HepG2 (cell line): ENCODE results near the gene CCDC158. TPM values are rescaled to one million over a fixed set of nuclear protein-coding genes. Genes with fewer than 3 reads are reported as not detected.

ENCODE experiments used
- ATF1 ChIP-seq: IDR thresholded peaks from 2 replicates; pipeline ENCODE4 v1.6.1; 2016; ENCODE audit warnings: mild to moderate bottlenecking, control low read depth
- BRCA1 ChIP-seq: sonication (generic); formaldehyde crosslinking; IDR thresholded peaks from 2 replicates; pipeline ENCODE4 v1.4.0; 2020; ENCODE audit warnings: missing genetic modification reagents
- HDAC6 ChIP-seq: fragments of 200-600 bp; sonication (generic); IDR thresholded peaks from 2 replicates; pipeline ENCODE4 v1.7.0; 2017; ENCODE audit warnings: mild to moderate bottlenecking, antibody characterized with exemption, low read length, low read depth
- HMGA1 ChIP-seq: sonication (generic); formaldehyde crosslinking; conservative IDR thresholded peaks from 2 replicates; pipeline ENCODE4 v1.4.0; 2020; ENCODE audit warnings: missing genetic modification reagents
- MAFK ChIP-seq, 2 experiments: IDR thresholded peaks in 1 of 2; conservative IDR thresholded peaks in 1 of 2; 2 replicates each; pipeline ENCODE4 v1.6.1; 2011; ENCODE audit warnings: improper control_type of control experiment in 2 of 2, low read length in 2 of 2
- MIER3 ChIP-seq: IDR thresholded peaks from 2 replicates; pipeline ENCODE4 v1.6.1; 2016; ENCODE audit warnings: missing compliant biosample characterization, borderline replicate concordance
- MIXL1 ChIP-seq: IDR thresholded peaks from 2 replicates; pipeline ENCODE4 v1.6.1; 2016
- RXRB ChIP-seq: IDR thresholded peaks from 2 replicates; pipeline ENCODE4 v1.6.1; 2016; ENCODE audit warnings: borderline replicate concordance, missing genetic modification reagents, missing compliant biosample characterization
- THAP11 ChIP-seq: IDR thresholded peaks from 2 replicates; pipeline ENCODE4 v1.6.1; 2016; ENCODE audit warnings: missing biosample characterization, missing genetic modification reagents
- ZNF205 ChIP-seq: IDR thresholded peaks from 2 replicates; pipeline ENCODE4 v1.6.1; 2018; ENCODE audit warnings: missing biosample characterization, missing genetic modification reagents
- ZNF225 ChIP-seq: sonication (generic); formaldehyde crosslinking; IDR thresholded peaks from 2 replicates; pipeline ENCODE4 v1.4.0; 2020; ENCODE audit warnings: mild to moderate bottlenecking, missing genetic modification reagents
- ZNF230 ChIP-seq: sonication (generic); formaldehyde crosslinking; IDR thresholded peaks from 2 replicates; pipeline ENCODE4 v1.4.0; 2020; ENCODE audit warnings: mild to moderate bottlenecking, missing genetic modification reagents
- ZNF879 ChIP-seq: sonication (generic); formaldehyde crosslinking; IDR thresholded peaks from 2 replicates; pipeline ENCODE4 v1.8.1; 2023; ENCODE audit warnings: missing genetic modification reagents
- polyA plus RNA-seq, 8 experiments: library from polyadenylated mRNA; depleted of rRNA in 3 of 8; stranded (reverse) in 7 of 8; unstranded in 1 of 8; fragments of >200 nt; fragmentation: Illumina TruSeq in 4 of 8; extraction: Trizol in 4 of 8; gene quantifications; 2 replicates each; pipeline versions ENCODE4 v1.2.1 to v1.2.3, GENCODE V29; 2011 to 2016; ENCODE audit warnings: low read depth in 4 of 8, missing spikeins in 1 of 8, mixed read lengths in 1 of 8; ENCODE audit not compliant: insufficient read depth in 1 of 8
- total RNA-seq, 5 experiments: library from RNA; depleted of rRNA; stranded (reverse); fragments of >200 nt; fragmentation: Illumina TruSeq; extraction: Trizol; gene quantifications; 2 replicates each; pipeline ENCODE4 v1.2.3, GENCODE V29; 2016; ENCODE audit warnings: low read depth in 1 of 5
- TF ChIP-seq, protein P1 (sequence below): sonication (generic); formaldehyde crosslinking; IDR thresholded peaks from 2 replicates; pipeline ENCODE4 v1.9.0; 2022; ENCODE audit warnings: low read depth, missing genetic modification reagents
- TF ChIP-seq, protein P2 (sequence below): IDR thresholded peaks from 2 replicates; pipeline ENCODE4 v1.6.1; 2016; ENCODE audit warnings: missing biosample characterization, missing genetic modification reagents, low read depth
- TF ChIP-seq, protein P3 (sequence below): sonication (generic); formaldehyde crosslinking; IDR thresholded peaks from 2 replicates; pipeline ENCODE4 v1.4.0; 2020; ENCODE audit warnings: mild to moderate bottlenecking, missing genetic modification reagents
- TF ChIP-seq, protein P4 (sequence below): sonication (generic); formaldehyde crosslinking; IDR thresholded peaks from 2 replicates; pipeline ENCODE4 v1.5.0; 2020; ENCODE audit warnings: mild to moderate bottlenecking, missing genetic modification reagents
- TF ChIP-seq, protein P5 (sequence below): sonication (generic); formaldehyde crosslinking; IDR thresholded peaks from 2 replicates; pipeline ENCODE4 v1.4.0; 2020; ENCODE audit warnings: missing genetic modification reagents
- TF ChIP-seq, protein P6 (sequence below): sonication (generic); formaldehyde crosslinking; IDR thresholded peaks from 2 replicates; pipeline ENCODE4 v1.4.0; 2020; ENCODE audit warnings: missing genetic modification reagents

Gene CCDC158
- total and polyA plus RNA-seq, 2 of the 13 experiments (the other 11 are each of a cell fraction or from before 2014, with no cell fraction given) = not detected

DNA sequence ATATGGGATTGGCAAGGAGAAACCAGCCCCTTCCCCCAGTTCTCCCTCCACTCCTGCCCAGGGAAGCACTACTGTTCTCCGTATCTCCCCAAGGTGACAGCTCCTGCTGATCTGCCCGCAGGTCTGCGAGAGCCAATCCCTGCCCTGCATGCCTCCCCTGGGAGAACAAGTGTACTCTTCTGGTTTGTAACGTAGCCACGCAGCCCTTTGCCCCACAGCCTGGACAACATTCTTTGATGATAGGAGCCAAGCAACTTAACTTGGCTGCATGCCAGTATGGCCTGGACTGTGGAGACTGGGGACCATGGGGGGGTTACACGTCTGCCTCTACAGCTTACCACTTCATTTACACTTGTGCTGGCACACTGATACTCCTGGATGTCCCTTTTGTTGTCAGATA, 112.4 kb downstream of the CCDC158 start (continued):
- TF ChIP-seq, protein P1, sequence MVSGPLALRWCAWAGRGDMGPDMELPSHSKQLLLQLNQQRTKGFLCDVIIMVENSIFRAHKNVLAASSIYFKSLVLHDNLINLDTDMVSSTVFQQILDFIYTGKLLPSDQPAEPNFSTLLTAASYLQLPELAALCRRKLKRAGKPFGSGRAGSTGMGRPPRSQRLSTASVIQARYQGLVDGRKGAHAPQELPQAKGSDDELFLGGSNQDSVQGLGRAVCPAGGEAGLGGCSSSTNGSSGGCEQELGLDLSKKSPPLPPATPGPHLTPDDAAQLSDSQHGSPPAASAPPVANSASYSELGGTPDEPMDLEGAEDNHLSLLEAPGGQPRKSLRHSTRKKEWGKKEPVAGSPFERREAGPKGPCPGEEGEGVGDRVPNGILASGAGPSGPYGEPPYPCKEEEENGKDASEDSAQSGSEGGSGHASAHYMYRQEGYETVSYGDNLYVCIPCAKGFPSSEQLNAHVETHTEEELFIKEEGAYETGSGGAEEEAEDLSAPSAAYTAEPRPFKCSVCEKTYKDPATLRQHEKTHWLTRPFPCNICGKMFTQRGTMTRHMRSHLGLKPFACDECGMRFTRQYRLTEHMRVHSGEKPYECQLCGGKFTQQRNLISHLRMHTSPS (CRISPR knock-in tag) = peak; percentile 63; the same call in 1 of the 2 replicates
- TF ChIP-seq HDAC6 (no peak), THAP11 (CRISPR knock-in tag) (0 out of 2 replicates have a peak, but pooled peaks have one; percentile 41), BRCA1 (CRISPR knock-in tag) (no peak), MIXL1 (CRISPR knock-in tag) (no peak), ATF1 (no peak), ZNF879 (no peak), MIER3 (CRISPR knock-in tag) (peak; percentile 32; the same call in 1 of the 2 replicates), RXRB (CRISPR knock-in tag) (peak; percentile 90), MAFK (conservative IDR thresholded peaks at IDR 0.05 in 1 of 2, IDR thresholded peaks at IDR 0.05 in 1 of 2; ENCODE audit: low read length in 2 of 2) (no peak), HMGA1 (CRISPR knock-in tag) (no peak), ZNF225 (CRISPR knock-in tag) (no peak), ZNF230 (CRISPR knock-in tag) (no peak), ZNF205 (CRISPR knock-in tag) (no peak)
- TF ChIP-seq, protein P2, sequence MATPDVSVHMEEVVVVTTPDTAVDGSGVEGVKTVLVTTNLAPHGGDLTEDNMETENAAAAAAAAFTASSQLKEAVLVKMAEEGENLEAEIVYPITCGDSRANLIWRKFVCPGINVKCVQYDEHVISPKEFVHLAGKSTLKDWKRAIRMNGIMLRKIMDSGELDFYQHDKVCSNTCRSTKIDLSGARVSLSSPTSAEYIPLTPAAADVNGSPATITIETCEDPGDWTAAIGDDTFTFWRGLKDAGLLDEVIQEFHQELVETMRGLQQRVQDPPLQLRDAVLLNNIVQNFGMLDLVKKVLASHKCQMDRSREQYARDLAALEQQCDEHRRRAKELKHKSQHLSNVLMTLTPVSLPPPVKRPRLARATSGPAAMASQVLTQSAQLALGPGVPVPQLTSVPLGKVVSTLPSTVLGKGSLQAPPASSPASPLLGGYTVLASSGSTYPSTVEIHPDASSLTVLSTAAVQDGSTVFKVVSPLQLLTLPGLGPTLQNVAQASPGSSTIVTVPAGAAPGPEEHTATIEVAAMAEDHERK (CRISPR knock-in tag) = no peak
- TF ChIP-seq, protein P3, sequence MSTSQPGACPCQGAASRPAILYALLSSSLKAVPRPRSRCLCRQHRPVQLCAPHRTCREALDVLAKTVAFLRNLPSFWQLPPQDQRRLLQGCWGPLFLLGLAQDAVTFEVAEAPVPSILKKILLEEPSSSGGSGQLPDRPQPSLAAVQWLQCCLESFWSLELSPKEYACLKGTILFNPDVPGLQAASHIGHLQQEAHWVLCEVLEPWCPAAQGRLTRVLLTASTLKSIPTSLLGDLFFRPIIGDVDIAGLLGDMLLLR = no peak
- TF ChIP-seq, protein P4, sequence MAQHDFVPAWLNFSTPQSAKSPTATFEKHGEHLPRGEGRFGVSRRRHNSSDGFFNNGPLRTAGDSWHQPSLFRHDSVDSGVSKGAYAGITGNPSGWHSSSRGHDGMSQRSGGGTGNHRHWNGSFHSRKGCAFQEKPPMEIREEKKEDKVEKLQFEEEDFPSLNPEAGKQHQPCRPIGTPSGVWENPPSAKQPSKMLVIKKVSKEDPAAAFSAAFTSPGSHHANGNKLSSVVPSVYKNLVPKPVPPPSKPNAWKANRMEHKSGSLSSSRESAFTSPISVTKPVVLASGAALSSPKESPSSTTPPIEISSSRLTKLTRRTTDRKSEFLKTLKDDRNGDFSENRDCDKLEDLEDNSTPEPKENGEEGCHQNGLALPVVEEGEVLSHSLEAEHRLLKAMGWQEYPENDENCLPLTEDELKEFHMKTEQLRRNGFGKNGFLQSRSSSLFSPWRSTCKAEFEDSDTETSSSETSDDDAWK (CRISPR knock-in tag) = no peak
- TF ChIP-seq, protein P5, sequence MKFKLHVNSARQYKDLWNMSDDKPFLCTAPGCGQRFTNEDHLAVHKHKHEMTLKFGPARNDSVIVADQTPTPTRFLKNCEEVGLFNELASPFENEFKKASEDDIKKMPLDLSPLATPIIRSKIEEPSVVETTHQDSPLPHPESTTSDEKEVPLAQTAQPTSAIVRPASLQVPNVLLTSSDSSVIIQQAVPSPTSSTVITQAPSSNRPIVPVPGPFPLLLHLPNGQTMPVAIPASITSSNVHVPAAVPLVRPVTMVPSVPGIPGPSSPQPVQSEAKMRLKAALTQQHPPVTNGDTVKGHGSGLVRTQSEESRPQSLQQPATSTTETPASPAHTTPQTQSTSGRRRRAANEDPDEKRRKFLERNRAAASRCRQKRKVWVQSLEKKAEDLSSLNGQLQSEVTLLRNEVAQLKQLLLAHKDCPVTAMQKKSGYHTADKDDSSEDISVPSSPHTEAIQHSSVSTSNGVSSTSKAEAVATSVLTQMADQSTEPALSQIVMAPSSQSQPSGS = no peak
- TF ChIP-seq, protein P6, sequence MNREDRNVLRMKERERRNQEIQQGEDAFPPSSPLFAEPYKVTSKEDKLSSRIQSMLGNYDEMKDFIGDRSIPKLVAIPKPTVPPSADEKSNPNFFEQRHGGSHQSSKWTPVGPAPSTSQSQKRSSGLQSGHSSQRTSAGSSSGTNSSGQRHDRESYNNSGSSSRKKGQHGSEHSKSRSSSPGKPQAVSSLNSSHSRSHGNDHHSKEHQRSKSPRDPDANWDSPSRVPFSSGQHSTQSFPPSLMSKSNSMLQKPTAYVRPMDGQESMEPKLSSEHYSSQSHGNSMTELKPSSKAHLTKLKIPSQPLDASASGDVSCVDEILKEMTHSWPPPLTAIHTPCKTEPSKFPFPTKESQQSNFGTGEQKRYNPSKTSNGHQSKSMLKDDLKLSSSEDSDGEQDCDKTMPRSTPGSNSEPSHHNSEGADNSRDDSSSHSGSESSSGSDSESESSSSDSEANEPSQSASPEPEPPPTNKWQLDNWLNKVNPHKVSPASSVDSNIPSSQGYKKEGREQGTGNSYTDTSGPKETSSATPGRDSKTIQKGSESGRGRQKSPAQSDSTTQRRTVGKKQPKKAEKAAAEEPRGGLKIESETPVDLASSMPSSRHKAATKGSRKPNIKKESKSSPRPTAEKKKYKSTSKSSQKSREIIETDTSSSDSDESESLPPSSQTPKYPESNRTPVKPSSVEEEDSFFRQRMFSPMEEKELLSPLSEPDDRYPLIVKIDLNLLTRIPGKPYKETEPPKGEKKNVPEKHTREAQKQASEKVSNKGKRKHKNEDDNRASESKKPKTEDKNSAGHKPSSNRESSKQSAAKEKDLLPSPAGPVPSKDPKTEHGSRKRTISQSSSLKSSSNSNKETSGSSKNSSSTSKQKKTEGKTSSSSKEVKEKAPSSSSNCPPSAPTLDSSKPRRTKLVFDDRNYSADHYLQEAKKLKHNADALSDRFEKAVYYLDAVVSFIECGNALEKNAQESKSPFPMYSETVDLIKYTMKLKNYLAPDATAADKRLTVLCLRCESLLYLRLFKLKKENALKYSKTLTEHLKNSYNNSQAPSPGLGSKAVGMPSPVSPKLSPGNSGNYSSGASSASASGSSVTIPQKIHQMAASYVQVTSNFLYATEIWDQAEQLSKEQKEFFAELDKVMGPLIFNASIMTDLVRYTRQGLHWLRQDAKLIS (CRISPR knock-in tag) = no peak
